Measurements from ENCODE around the gene KIFAP3.
"Not testable (repeated sequence)": the region's sequence is repeated elsewhere in the genome, so short reads cannot be mapped to it uniquely, and the experiment has no call there.

KIFAP3 gene

DNA sequence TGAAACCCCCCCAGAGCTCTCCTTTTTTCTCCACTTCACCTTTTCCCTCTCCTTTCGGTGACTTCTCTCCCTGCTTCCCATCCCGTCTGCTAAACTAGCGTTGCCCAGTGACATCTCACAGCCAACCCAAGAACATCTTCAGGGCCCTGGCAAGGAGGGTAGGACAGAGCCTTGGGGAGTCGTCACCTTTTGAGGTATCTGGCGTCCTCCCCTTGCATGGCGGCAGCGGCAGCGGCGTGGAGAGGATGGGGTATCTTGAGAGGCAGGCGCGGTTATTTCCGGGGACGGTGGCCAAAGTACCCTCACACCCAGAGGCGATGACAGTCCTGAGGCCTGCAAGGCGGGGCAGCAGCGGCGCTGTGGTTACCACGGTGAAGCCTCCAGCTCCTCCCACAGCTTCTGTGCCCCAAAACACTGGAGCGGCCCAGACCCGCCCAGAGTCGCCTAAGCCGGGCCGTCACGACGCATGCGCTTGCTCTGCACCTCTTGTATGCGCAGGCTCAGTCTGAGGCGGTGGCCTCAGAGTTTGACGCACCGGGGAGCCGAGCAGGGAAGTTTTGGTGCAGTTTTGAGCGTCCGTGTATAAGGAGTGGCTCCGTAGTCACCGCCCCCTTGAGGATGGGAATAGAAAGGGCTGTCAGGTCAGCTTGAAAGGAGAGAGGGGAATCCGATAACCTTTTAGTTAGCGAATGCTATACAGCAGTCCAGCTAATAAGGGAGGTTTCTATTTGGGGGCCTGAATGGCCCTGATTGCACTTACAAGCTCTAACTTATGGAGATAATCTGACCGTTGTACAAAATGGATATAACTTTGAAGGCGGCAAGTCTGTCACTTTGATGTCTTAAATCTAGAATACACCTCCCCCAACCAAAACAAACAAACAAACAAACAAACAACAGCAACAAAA is at the start of gene KIFAP3:
TSS of gene KIFAP3 (minus strand) at position 446 of the 908 bp plus-strand sequence. CDS start at position 218, 228 bp downstream.
- DNase-seq = peak; percentile 95 to 96

DNA sequence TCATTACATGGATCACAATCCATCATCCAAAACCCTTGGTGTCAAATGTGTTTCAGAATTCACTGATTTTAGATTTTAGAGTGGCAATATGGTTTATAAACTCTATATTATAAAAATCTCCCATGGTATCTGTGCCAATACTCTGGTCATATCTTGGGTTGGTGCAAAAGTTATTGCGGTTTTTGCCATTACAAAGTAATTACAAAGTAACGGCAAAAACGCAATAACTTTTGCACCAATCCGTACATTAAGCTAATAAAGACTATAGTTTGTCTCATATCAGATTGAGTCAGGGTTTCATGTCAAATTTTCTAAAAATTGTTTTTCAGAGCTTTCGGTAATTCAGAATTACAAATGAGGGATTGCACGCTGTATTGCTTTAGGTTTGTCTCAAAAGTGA is 47.9 kb upstream of the KIFAP3 start:
- DNase-seq = no peak

- DNase-seq = no peak
These were observed 40.4 kb upstream of the KIFAP3 start for GRCh38 chr1:170114906-170115305.

DNA sequence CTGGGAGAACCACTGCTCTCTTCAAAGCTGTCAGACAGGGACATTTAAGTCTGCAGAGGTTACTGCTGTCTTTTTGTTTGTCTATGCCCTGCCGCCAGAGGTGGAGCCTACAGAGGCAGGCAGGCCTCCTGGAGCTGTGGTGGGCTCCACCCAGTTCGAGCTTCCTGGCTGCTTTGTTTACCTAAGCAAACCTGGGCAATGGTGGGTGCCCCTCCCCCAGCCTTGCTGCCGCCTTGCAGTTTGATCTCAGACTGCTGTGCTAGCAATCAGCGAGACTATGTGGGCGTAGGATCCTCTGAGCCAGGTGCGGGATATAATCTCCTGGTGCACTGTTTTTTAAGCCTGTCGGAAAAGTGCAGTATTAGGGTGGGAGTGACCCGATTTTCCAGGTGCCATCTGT is 38.6 kb upstream of the KIFAP3 start:
- not testable (repeated sequence) for DNase-seq

DNA sequence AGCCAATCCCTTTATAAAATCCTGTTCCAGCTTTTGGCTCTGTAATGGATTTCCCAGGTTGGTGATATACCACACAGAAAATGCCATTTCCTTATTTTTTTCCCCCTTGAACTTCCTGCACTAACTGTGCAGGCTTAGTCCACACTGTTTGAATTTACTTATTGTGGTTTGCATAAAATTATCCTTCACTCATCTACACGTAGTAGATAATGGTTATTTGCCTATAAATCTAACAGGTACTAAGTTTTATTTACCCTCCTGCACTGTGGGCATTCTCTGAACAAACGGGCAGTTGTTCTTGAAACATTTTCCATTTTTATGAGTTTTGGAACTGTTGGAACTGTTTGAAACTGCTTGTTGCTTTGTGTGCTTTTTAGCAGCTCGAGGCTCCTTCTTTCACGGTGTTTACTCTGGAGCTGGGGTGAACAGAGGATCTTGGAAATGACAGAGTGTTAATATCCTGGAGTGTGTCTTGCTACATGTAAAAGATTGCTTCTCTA is 23.0 kb upstream of the KIFAP3 start:
- DNase-seq = no peak

DNA sequence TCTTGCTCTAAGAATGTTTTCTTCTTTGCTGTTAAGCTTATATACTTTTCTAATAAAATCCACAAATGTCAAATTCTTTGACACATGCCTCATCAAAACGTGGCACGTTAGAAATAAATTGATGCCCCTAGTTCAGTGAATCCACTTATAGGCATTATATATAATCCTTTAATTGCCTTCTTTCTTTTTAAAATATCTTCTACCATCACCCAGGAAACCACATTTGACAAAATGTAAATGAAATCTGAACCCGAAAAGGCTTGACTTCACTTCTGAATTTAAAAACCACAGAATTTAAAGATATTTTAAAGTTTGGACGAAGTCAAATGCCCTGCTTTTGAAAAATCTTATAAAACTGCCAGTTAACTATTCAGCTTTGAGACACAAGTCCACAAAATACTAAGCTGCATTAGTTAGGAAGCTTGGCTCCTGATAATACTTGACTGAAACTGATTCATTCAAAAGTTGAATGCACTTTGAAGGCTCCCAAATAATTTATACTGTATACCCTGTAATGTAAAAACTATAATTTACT is 22.4 kb upstream of the KIFAP3 start:
- no peak for DNase-seq

DNA sequence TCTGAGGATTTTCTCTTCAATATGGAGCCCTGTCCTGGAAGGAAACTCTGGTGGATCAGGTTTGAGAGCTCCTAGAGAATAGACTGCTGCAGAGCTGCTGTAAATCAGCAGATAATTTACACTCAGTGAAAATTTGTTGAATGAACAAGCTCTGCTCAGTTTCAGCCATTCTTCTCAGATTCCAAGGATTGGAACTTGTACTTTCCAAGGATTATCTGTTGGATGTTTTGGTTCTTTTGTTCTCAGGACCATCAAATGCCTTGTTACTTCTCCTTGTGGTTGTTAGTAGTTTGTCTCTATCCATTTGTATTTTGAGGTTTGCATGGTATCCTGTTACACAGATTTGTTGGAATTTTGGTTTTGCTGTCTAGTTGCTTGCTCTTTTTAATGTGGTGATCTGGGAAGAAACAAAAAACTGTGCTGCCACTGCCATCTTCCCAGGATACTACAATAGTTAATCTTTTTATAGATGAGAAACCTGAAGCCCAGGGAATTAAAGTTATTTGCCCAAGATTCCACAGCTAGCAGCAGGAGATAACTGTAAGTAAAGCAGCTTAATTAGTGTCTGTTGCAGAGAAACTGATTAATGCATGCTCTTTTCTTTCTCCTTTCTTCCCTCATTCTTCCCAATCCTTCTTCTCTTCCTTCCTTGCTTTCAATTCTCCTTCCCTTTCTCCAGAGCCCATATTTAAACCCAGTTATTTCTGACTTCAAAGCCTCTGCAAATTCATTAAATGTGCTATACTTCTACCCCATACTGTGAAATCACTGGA is 21.7 kb upstream of the KIFAP3 start:
- no peak for DNase-seq

- not testable (repeated sequence) for DNase-seq
These were observed 20.5 kb upstream of the KIFAP3 start for GRCh38 chr1:170094697-170095616.

DNA sequence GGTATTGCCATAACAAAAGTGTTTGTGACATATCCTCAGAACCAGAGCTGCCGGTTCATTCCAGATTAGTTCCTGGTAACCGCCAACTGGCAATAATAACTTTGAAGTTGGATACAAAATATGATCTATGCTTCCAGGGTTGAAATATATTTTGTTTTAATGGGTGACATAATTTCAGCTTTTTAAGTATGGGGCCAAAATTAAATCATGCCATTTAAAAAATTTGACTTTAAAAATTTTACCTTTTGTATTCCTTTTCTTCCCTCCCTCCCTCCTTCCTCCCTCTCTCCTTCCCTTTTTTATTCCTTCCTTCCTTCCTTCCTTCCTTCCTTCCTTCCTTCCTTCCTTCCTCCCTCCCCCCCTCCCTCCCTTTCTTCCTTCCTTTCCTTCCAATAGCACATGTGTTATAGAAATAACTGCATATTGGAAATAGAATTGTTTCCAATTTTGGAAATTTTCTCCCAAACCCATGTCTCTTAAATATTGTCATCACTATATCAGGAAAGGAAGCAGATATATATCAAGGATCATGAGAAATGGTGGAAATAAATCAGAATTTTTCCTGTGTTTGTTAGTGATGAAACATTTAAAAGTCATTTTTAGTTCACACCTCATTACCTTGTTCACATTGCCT is 12.0 kb upstream of the KIFAP3 start:
- no peak for DNase-seq

DNA sequence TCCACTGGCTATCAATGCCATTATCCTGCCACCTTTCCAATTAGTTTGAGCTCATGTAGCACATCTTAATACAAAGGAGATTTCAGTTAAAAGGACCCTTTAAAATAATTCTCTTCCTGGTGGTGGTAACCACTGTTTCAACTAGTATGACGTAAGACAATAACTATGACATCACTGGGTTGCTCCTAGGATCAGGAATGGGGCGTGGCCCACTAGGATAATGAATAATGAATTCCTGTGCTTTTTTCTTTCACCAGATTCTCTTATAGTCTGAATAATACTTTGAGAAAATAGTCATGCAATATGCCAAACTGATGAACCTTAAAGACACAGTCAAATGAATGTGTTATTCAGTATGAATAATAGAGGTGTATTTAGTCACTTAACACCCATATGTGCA is 10.6 kb upstream of the KIFAP3 start:
- no peak for DNase-seq

DNA sequence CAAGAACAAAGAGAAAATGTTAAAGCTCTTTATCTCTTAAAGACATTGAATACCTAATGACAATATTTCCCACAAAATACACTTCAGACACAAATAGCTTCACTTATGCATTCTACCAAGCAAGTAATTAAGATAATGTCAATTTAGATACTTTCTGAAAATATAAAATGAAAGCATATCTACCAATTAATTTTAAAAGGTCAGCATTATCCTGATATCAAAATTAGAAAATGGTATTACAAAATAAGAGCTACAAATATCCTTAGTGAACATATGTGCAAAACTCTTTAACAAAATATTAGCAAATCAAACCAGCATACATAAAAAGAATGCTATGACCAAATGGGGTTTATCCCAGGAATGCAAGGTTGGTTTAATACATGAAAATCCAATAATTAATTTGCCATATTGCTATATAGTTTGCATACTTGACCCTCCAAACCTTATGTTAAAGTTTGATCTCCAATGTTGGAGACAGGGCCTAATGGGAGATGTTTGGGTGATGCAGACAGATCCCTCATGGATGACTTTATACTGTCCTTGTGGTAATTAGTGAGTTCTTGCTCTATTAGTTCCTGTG is 4.2 kb upstream of the KIFAP3 start:
- no peak for DNase-seq

GRCh38 chr1:170077926-170078325 is 3.4 kb upstream of the KIFAP3 start:
- no peak for DNase-seq

DNA sequence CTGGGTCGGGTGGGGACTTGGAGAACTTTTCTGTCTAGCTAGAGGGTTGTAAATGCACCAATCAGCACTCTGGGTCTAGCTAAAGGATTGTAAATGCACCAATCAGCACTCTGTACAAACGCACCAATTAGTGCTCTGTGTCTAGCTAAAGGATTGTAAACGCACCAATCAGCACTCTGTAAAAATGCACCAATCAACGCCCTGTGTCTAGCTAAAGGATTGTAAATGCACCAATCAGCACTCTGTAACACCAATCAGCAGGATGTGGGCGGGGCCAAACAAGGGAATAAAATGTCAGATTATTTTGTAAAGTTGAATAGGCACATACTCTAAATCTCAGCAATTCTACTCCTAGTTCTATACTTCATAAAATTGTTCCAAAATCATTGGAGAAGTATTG is 2.5 kb upstream of the KIFAP3 start:
- not testable (repeated sequence) for DNase-seq

GRCh38 chr1:170076199-170076598 is 1.7 kb upstream of the KIFAP3 start:
- no peak for DNase-seq

GRCh38 chr1:170075186-170075585 is 691 bp upstream of the KIFAP3 start:
- DNase-seq = no peak

DNA sequence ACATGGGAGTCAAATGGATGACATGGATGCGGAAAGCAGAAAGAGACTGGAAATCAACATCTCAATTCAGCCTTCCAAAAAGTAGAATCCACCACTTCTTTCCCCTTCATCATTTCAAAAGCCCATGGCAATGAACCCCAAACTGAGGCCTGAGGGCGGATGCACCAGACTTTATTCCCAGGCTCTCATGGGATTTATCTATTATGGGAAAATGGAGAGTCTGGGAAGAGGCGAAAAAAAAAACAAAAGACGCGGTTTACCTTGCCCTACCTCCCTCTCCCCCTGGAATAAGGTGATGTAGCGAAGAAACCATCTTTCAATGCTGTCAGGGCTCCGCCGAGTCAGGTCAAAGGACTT is 624 bp downstream of the KIFAP3 start:
- no peak for DNase-seq

- no peak for DNase-seq
These were observed 3.1 kb downstream of the KIFAP3 start for GRCh38 chr1:170071378-170071777.

- no peak for DNase-seq
These were observed 5.6 kb downstream of the KIFAP3 start for GRCh38 chr1:170068923-170069322.

GRCh38 chr1:170067253-170067819 is 7.2 kb downstream of the KIFAP3 start:
- DNase-seq = no peak

DNA sequence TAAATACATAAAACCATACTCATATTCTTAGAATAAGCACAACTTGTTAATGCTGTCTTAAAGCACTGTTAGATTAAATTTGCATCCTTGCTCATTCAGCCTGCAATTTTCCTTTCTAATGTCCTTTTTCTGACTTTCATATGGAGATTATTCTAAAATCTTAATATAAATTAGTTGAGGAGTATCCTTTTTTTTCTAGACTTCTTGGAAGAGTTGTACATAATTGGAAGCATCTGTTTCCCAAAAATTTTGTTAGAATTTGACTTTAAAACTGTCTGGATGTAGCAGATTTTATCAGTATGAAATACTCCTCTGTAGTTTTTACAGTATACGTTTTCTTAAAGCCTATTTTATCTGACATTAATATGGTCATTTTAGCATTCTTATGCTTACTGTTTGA is 9.7 kb downstream of the KIFAP3 start:
- DNase-seq = no peak
